RWPE2 (cell line): ENCODE measurements around the gene SLC38A6.

Experiments used
- ATAC-seq: fragments of 200-7000 bp; cut with Tn5 transposase; 3 replicates; pipeline ENCODE4 v1.9.1; 2021; ENCODE audit warnings: low read depth
- DNase-seq: peaks from one replicate; pipeline ENCODE4 v3.0.0-alpha.2; 2020; ENCODE audit warnings: low spot score
- H3K27ac ChIP-seq: fragments of 450-650 bp; 2 replicates; pipeline ENCODE4 v1.5.1; 2017; ENCODE audit warnings: mild to moderate bottlenecking; ENCODE audit not compliant: poor library complexity, severe bottlenecking
- H3K27me3 ChIP-seq: fragments of 250-450 bp; sonication (Bioruptor Pico); 2 replicates; pipeline ENCODE4 v1.5.1; 2021; ENCODE audit warnings: mild to moderate bottlenecking, moderate library complexity; ENCODE audit not compliant: insufficient read depth, poor library complexity, severe bottlenecking
- H3K36me3 ChIP-seq: fragments of 250-450 bp; sonication (Bioruptor Pico); 2 replicates; pipeline ENCODE4 v1.5.1; 2020; ENCODE audit warnings: low read depth, mild to moderate bottlenecking, moderate library complexity
- H3K4me1 ChIP-seq: fragments of 250-450 bp; sonication (Bioruptor Pico); 2 replicates; pipeline ENCODE4 v1.5.1; 2021; ENCODE audit warnings: mild to moderate bottlenecking, moderate library complexity; ENCODE audit not compliant: insufficient read depth, poor library complexity, severe bottlenecking
- H3K4me3 ChIP-seq: fragments of 250-450 bp; sonication (Bioruptor Pico); 2 replicates; pipeline ENCODE4 v1.5.1; 2021; ENCODE audit warnings: mild to moderate bottlenecking, moderate library complexity; ENCODE audit not compliant: severe bottlenecking
- H3K9me3 ChIP-seq: fragments of 250-450 bp; sonication (Bioruptor Pico); 2 replicates; pipeline ENCODE4 v1.5.1; 2021; ENCODE audit warnings: mild to moderate bottlenecking, moderate library complexity; ENCODE audit not compliant: severe bottlenecking
- CTCF ChIP-seq: fragments of 450-650 bp; IDR thresholded peaks from one replicate; pipeline ENCODE4 v1.5.1; 2017; ENCODE audit warnings: mild to moderate bottlenecking, moderate library complexity; ENCODE audit not compliant: poor library complexity, severe bottlenecking

Gene SLC38A6

GRCh38 chr14:61101803-61102548, 120.9 kb downstream of the SLC38A6 start:
- Histone ChIP-seq H3K27ac (peak overlapping the region; percentile 100), H3K4me1 (peaks cover 36% of the 10 kb centered on the region), H3K4me3 (no peak overlapping the region), H3K9me3 (no peaks in the 10 kb centered on the region), H3K36me3 (no peaks in the 10 kb centered on the region), H3K27me3 (no peaks in the 10 kb centered on the region)
- ATAC-seq = no peak; the same call in 2 of the 3 replicates
- no peak for DNase-seq
- no peak for TF ChIP-seq CTCF
